ENCODE results near the gene APBB2. TPM values are rescaled to one million over a fixed set of nuclear protein-coding genes. Genes with fewer than 3 reads are reported as not detected.

Gene APBB2
- total and polyA plus RNA-seq, 7 experiments from 2014 or later: 0.42 to 1.5 (median 0.59) TPM; not detected in 2

GRCh38 chr4:41125558-41126311 lies 88.6 kb downstream of the APBB2 start:
- H3K27ac ChIP-seq (ENCODE audit: low read depth, low read length): no peak overlapping the region
- DNase-seq (no peak), ATAC-seq (no peak)
- Mint-ChIP-seq H3K27me3 (peaks cover 0 to 35% (median 13%) of the 10 kb centered on the region in 5 donors), H3K9me3 (peaks cover 0 to 2% (median 0%) of the 10 kb centered on the region in 11 donors), H3K36me3 (no peaks in the 10 kb centered on the region), H3K27ac (no peak overlapping the region), H3K4me1 (no peaks in the 10 kb centered on the region), H3K4me3 (no peak overlapping the region)
- no peak overlapping the region for H3K4me3 ChIP-seq (ENCODE audit: low read length)
- no peaks in the 10 kb centered on the region for H3K27me3 ChIP-seq (ENCODE audit: control insufficient read depth in 2 of 2, insufficient read depth in 2 of 2, low read length in 2 of 2)
- H3K4me1 ChIP-seq (ENCODE audit: control insufficient read depth in 2 of 2, insufficient read depth in 2 of 2, low read length in 2 of 2): no peaks in the 10 kb centered on the region
- intact Hi-C loops (cut with micrococcal nuclease): no loop called here
- ChIA-PET CTCF (no interaction called here), POLR2A (no interaction called here)
- no peaks in the 10 kb centered on the region for H3K9me3 ChIP-seq (ENCODE audit: control insufficient read depth in 2 of 3, low read length in 3 of 3)
- H3K36me3 ChIP-seq (ENCODE audit: control insufficient read depth in 2 of 3, insufficient read depth in 3 of 3, low read length in 3 of 3): no peaks in the 10 kb centered on the region

GRCh38 chr4:41124916-41125548 lies 89.3 kb downstream of the APBB2 start:
- no peak overlapping the region for H3K4me3 Mint-ChIP-seq
- intact Hi-C loops (cut with micrococcal nuclease): no loop called here
- H3K36me3 ChIP-seq (ENCODE audit: control insufficient read depth in 2 of 3, insufficient read depth in 3 of 3, low read length in 3 of 3): no peaks in the 10 kb centered on the region
- ChIA-PET POLR2A (no interaction called here), CTCF (no interaction called here)
- no peak overlapping the region for H3K27ac ChIP-seq (ENCODE audit: low read depth, low read length)
- no peak overlapping the region for H3K27ac Mint-ChIP-seq
- H3K4me1 Mint-ChIP-seq: no peaks in the 10 kb centered on the region
- DNase-seq (no peak), ATAC-seq (no peak)
- no peaks in the 10 kb centered on the region for H3K9me3 ChIP-seq (ENCODE audit: control insufficient read depth in 2 of 3, low read length in 3 of 3)
- H3K36me3 Mint-ChIP-seq: no peaks in the 10 kb centered on the region
- H3K4me3 ChIP-seq (ENCODE audit: low read length): no peak overlapping the region
- no peaks in the 10 kb centered on the region for H3K27me3 ChIP-seq (ENCODE audit: control insufficient read depth in 2 of 2, insufficient read depth in 2 of 2, low read length in 2 of 2)
- no peaks in the 10 kb centered on the region for H3K4me1 ChIP-seq (ENCODE audit: control insufficient read depth in 2 of 2, insufficient read depth in 2 of 2, low read length in 2 of 2)
- peaks cover 0 to 30% (median 9%) of the 10 kb centered on the region in 5 donors for H3K27me3 Mint-ChIP-seq
- H3K9me3 Mint-ChIP-seq: peaks cover 0 to 2% (median 0%) of the 10 kb centered on the region in 11 donors

- Mint-ChIP-seq H3K36me3 (no peaks in the 10 kb centered on the region), H3K4me3 (no peak overlapping the region)
- DNase-seq: no peak
Observed at GRCh38 chr4:41122775-41123174, 91.6 kb downstream of the APBB2 start.

GRCh38 chr4:41122309-41122708 lies 92.0 kb downstream of the APBB2 start:
- CTCF ChIA-PET: no interaction called here
- no peaks in the 10 kb centered on the region for H3K4me1 ChIP-seq (ENCODE audit: control insufficient read depth in 2 of 2, insufficient read depth in 2 of 2, low read length in 2 of 2)
- POLR2A ChIA-PET: no interaction called here
- H3K36me3 Mint-ChIP-seq: no peaks in the 10 kb centered on the region
- intact Hi-C loops (cut with micrococcal nuclease): no loop called here
- H3K4me3 ChIP-seq (ENCODE audit: low read length): no peak overlapping the region
- H3K27ac ChIP-seq (ENCODE audit: low read depth, low read length): no peak overlapping the region
- H3K9me3 Mint-ChIP-seq: peaks cover 0 to 3% (median 0%) of the 10 kb centered on the region in 11 donors
- H3K9me3 ChIP-seq (ENCODE audit: control insufficient read depth in 2 of 3, low read length in 3 of 3): no peaks in the 10 kb centered on the region
- ATAC-seq: no peak
- no peaks in the 10 kb centered on the region for H3K27me3 ChIP-seq (ENCODE audit: control insufficient read depth in 2 of 2, insufficient read depth in 2 of 2, low read length in 2 of 2)
- DNase-seq: no peak
- no peaks in the 10 kb centered on the region for H3K36me3 ChIP-seq (ENCODE audit: control insufficient read depth in 2 of 3, insufficient read depth in 3 of 3, low read length in 3 of 3)
- H3K27ac Mint-ChIP-seq: no peak overlapping the region
- H3K4me3 Mint-ChIP-seq: no peak overlapping the region
- H3K27me3 Mint-ChIP-seq: peaks cover 0 to 20% (median 4%) of the 10 kb centered on the region in 5 donors
- no peaks in the 10 kb centered on the region for H3K4me1 Mint-ChIP-seq

More at GRCh38 chr4:41122775-41123174, 91.6 kb downstream of the APBB2 start:
- CTCF ChIA-PET: no interaction called here
- ATAC-seq: no peak
- Histone ChIP-seq H3K27me3 (ENCODE audit: control insufficient read depth in 2 of 2, insufficient read depth in 2 of 2, low read length in 2 of 2) (no peaks in the 10 kb centered on the region), H3K4me3 (ENCODE audit: low read length) (no peak overlapping the region), H3K36me3 (ENCODE audit: control insufficient read depth in 2 of 3, insufficient read depth in 3 of 3, low read length in 3 of 3) (no peaks in the 10 kb centered on the region), H3K27ac (ENCODE audit: low read depth, low read length) (no peak overlapping the region), H3K4me1 (ENCODE audit: control insufficient read depth in 2 of 2, insufficient read depth in 2 of 2, low read length in 2 of 2) (no peaks in the 10 kb centered on the region), H3K9me3 (ENCODE audit: control insufficient read depth in 2 of 3, low read length in 3 of 3) (no peaks in the 10 kb centered on the region)
- no peaks in the 10 kb centered on the region for H3K4me1 Mint-ChIP-seq
- intact Hi-C loops (cut with micrococcal nuclease): no loop called here
- H3K9me3 Mint-ChIP-seq: peaks cover 0 to 3% (median 0%) of the 10 kb centered on the region in 11 donors
- H3K27me3 Mint-ChIP-seq: peaks cover 0 to 25% (median 4%) of the 10 kb centered on the region in 5 donors
- POLR2A ChIA-PET: no interaction called here
- no peak overlapping the region for H3K27ac Mint-ChIP-seq

GRCh38 chr4:41121906-41122305 lies 92.4 kb downstream of the APBB2 start:
- no peak for DNase-seq
- H3K36me3 Mint-ChIP-seq: no peaks in the 10 kb centered on the region
- no peak overlapping the region for H3K27ac ChIP-seq (ENCODE audit: low read depth, low read length)
- CTCF ChIA-PET: no interaction called here
- H3K9me3 ChIP-seq (ENCODE audit: control insufficient read depth in 2 of 3, low read length in 3 of 3): no peaks in the 10 kb centered on the region
- H3K9me3 Mint-ChIP-seq: peaks cover 0 to 3% (median 0%) of the 10 kb centered on the region in 11 donors
- no peak for ATAC-seq
- H3K4me3 ChIP-seq (ENCODE audit: low read length): no peak overlapping the region
- no peaks in the 10 kb centered on the region for H3K4me1 Mint-ChIP-seq
- H3K27ac Mint-ChIP-seq: no peak overlapping the region
- H3K27me3 ChIP-seq (ENCODE audit: control insufficient read depth in 2 of 2, insufficient read depth in 2 of 2, low read length in 2 of 2): no peaks in the 10 kb centered on the region
- intact Hi-C loops (cut with micrococcal nuclease): no loop called here
- POLR2A ChIA-PET: no interaction called here
- no peak overlapping the region for H3K4me3 Mint-ChIP-seq
- H3K4me1 ChIP-seq (ENCODE audit: control insufficient read depth in 2 of 2, insufficient read depth in 2 of 2, low read length in 2 of 2): no peaks in the 10 kb centered on the region
- peaks cover 0 to 16% (median 4%) of the 10 kb centered on the region in 5 donors for H3K27me3 Mint-ChIP-seq
- H3K36me3 ChIP-seq (ENCODE audit: control insufficient read depth in 2 of 3, insufficient read depth in 3 of 3, low read length in 3 of 3): no peaks in the 10 kb centered on the region

- Mint-ChIP-seq H3K9me3 (peaks cover 0 to 6% (median 2%) of the 10 kb centered on the region in 11 donors), H3K4me1 (no peaks in the 10 kb centered on the region), H3K27ac (no peak overlapping the region), H3K4me3 (no peak overlapping the region), H3K36me3 (no peaks in the 10 kb centered on the region), H3K27me3 (peaks cover 0 to 15% (median 4%) of the 10 kb centered on the region in 5 donors)
- Histone ChIP-seq H3K4me3 (ENCODE audit: low read length) (no peak overlapping the region), H3K4me1 (ENCODE audit: control insufficient read depth in 2 of 2, insufficient read depth in 2 of 2, low read length in 2 of 2) (no peaks in the 10 kb centered on the region), H3K27ac (ENCODE audit: low read depth, low read length) (no peak overlapping the region), H3K9me3 (ENCODE audit: control insufficient read depth in 2 of 3, low read length in 3 of 3) (no peaks in the 10 kb centered on the region), H3K36me3 (ENCODE audit: control insufficient read depth in 2 of 3, insufficient read depth in 3 of 3, low read length in 3 of 3) (no peaks in the 10 kb centered on the region), H3K27me3 (ENCODE audit: control insufficient read depth in 2 of 2, insufficient read depth in 2 of 2, low read length in 2 of 2) (no peaks in the 10 kb centered on the region)
- DNase-seq: no peak
- ChIA-PET POLR2A (no interaction called here), CTCF (no interaction called here)
- no peak for ATAC-seq
- intact Hi-C loops (cut with micrococcal nuclease): no loop called here
Observed at GRCh38 chr4:41120297-41121217, 93.8 kb downstream of the APBB2 start.

Data from naive thymus-derived CD4-positive, alpha-beta T cell (primary cell).